ENCODE results near the gene ALDH18A1. TPM values are rescaled to one million over a fixed set of nuclear protein-coding genes. Genes with fewer than 3 reads are reported as not detected.

Gene ALDH18A1
- total RNA-seq: 10 to 100 TPM; 68.6 to 69.5 TPM

- Mint-ChIP-seq H3K27me3 (no peaks in the 10 kb centered on the region), H3K4me3 (peak within 1 kb of the TSS; percentile 91), H3K9me3 (peaks cover 7% of the 10 kb centered on the region), H3K27ac (peak within 1 kb of the TSS; percentile 80), H3K4me1 (ENCODE audit: low read depth) (peaks cover 25% of the 10 kb centered on the region), H3K36me3 (peaks cover 23% of the 10 kb centered on the region)
- DNase-seq: peak; percentile 93
- ChIA-PET CTCF (interaction anchor here (0.6 to 3.9 kb wide), 3 partner anchors 13 to 185 kb away, joined by 3 to 17 read pairs (median 7); partner anchors contain the start of gene TCTN3), POLR2A (interaction anchor here (1.0 to 2.1 kb wide), 2 partner anchors 37 to 433 kb away, joined by 3 to 8 read pairs; partner anchors contain the start of gene TCTN3)
- intact Hi-C loops (cut with micrococcal nuclease): loop anchor here (1.0 to 10.0 kb wide), 3 partner anchors 37 to 928 kb away; partner anchors contain the start of genes SORBS1, TCTN3 and TM9SF3
Observed at GRCh38 chr10:95656291-95657164, at the start of gene ALDH18A1. Gene ALDH18A1 (minus strand): TSS chr10:95656711. CDS start chr10:95653377, 3,334 bp downstream.

DNA sequence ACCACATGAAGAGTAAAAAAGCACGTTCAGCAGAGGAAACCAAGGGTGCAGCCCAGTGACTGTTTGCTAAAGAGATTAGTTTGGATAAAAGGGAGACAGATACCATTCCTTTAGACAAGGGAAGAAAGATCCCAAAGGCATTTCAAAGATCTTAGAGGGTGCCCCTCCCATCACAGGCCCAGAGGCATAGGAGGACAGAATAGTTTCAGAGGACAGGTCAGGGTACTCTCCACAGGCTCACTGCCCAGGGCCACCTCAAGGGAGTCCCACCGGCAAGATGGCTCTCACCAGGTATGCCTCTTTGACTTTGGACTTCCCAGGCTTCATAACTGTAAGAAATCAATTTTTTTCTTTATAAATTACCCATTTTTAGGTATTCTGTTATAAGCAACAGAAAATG, 41.9 kb upstream of the ALDH18A1 start:
- CTCF ChIA-PET: no interaction called here
- intact Hi-C loops (cut with micrococcal nuclease): no loop called here
- H3K36me3 Mint-ChIP-seq: no peaks in the 10 kb centered on the region

DNA sequence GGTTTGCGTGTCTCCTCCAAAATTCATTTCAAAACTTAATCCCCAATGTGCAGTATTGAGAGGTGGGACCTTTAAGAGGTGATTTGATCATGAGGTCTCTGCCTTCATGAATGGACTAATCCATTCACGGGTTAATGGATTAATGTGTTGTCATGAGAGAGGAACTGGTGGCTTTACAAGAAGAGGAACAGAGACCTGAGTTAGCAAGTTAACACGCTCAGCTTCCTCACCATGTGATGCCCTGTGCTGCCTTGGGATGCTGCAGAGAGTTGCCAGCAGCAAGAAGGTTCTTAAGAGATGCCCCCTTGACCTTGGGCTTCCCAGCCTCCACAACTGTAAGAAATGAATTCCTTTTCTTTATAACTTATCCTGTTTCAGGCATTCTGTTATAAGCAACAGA, 40.9 kb upstream of the ALDH18A1 start:
- ChIA-PET POLR2A (no interaction called here), CTCF (no interaction called here)
- Mint-ChIP-seq H3K4me3 (no peak overlapping the region), H3K9me3 (no peaks in the 10 kb centered on the region), H3K36me3 (no peaks in the 10 kb centered on the region), H3K4me1 (ENCODE audit: low read depth) (peaks cover 11% of the 10 kb centered on the region), H3K27ac (no peak overlapping the region), H3K27me3 (peaks cover 3% of the 10 kb centered on the region)
- DNase-seq: no peak
- intact Hi-C loops (cut with micrococcal nuclease): no loop called here

More for the DNA sequence above, 41.9 kb upstream of the ALDH18A1 start:
- no peak for DNase-seq
- H3K4me3 Mint-ChIP-seq: no peak overlapping the region
- H3K9me3 Mint-ChIP-seq: no peaks in the 10 kb centered on the region
- no peak overlapping the region for H3K27ac Mint-ChIP-seq
- H3K27me3 Mint-ChIP-seq: peaks cover 3% of the 10 kb centered on the region
- POLR2A ChIA-PET: no interaction called here
- peaks cover 5% of the 10 kb centered on the region for H3K4me1 Mint-ChIP-seq (ENCODE audit: low read depth)

DNA sequence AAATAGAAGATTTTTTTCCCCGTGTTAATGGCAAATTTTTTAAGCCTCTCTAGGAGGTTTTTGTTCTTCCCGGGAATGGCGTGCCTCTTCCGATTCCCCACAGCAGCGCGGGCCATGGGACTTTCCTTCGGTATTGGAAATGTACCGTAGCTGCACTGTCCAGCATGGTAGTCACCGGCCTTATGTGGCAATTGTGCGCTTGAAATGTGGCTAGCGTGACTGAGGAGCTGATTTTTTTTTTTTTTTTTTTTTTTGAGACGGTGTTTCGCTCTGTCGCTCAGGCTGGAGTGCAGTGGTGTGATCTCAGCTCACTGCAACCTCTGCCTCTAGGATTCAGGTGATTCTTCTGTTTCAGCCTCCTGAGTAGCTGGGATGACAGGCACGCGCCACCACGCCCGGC, 38.2 kb upstream of the ALDH18A1 start:
- Mint-ChIP-seq H3K36me3 (peaks cover 11% of the 10 kb centered on the region), H3K4me1 (ENCODE audit: low read depth) (peaks cover 31% of the 10 kb centered on the region), H3K9me3 (no peaks in the 10 kb centered on the region), H3K27ac (no peak overlapping the region), H3K4me3 (peak overlapping the region; percentile 96), H3K27me3 (peaks cover 2% of the 10 kb centered on the region)
- intact Hi-C loops (cut with micrococcal nuclease): loop anchor here (1.0 to 2.0 kb wide), 6 partner anchors 138 to 646 kb away; partner anchors contain the start of gene CC2D2B
- ChIA-PET POLR2A (interaction anchor here (1.9 kb wide), 1 partner anchor 170 kb away, joined by 13 read pairs; no protein-coding TSS in a partner anchor), CTCF (interaction anchor here (0.6 to 5.5 kb wide), 16 partner anchors 10 to 593 kb away, joined by 3 to 298 read pairs (median 5); partner anchors contain the start of genes CC2D2B and CCNJ)
- DNase-seq: no peak

DNA sequence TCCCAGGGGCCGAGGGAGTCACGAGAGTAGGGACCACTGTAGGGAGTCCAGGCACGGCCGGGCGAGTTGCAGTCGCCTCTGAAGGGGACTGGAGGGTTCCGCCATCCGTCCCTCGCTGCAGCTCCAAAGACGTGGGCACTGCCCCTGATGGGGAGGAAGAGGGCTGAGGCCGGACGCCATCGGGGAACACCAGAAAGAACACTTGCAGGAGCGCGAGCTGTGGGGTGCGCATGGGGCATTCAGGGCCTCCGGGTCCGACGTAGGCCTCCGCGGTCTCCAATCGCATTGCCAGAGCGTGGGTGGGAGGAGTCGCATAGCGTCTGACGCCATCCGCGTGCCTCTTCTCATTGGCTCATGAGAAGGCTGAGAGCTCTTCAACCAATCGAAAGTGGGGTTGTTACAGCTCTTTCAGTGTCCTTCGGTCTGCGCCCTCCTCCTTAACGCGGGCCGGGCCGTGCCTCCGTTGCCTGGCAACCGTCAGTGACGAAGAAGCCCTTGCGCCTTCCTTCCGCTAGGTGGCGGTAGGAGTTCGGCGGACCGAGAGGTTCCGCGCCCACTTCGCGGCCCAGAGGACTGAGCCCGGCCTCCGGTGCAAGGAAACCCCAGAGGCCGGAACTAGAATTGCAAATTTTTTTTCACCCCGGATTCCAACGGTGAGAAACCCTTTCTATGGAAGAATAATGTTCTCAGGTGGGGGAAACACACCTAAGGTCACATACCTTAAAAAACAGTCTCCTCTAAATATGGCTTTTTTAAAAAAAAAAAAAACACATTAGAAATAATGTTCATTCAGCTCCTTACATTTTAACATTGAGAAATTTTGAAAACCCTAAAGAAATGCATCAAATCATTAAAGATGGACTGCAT, 37.4 kb upstream of the ALDH18A1 start, which contains the start of gene TCTN3:
Gene TCTN3 (minus strand): TSS at position 260 of the 867 bp plus-strand sequence. CDS start 28 bp downstream, at position 232.
- CTCF ChIA-PET: interaction anchor here (0.5 to 5.5 kb wide), 60 partner anchors 8 to 1805 kb away, joined by 3 to 298 read pairs (median 4); partner anchors contain the start of genes ALDH18A1, CC2D2B, CCNJ and ENTPD1
- H3K9me3 Mint-ChIP-seq: no peaks in the 10 kb centered on the region
- peak within 1 kb of the TSS; percentile 71 for H3K27ac Mint-ChIP-seq
- peak; percentile 97 for DNase-seq
- H3K4me3 Mint-ChIP-seq: peak within 1 kb of the TSS; percentile 96
- peaks cover 35% of the 10 kb centered on the region for H3K4me1 Mint-ChIP-seq (ENCODE audit: low read depth)
- peaks cover 14% of the 10 kb centered on the region for H3K36me3 Mint-ChIP-seq
- intact Hi-C loops (cut with micrococcal nuclease): loop anchor here (1.0 to 2.0 kb wide), 8 partner anchors 38 to 646 kb away; partner anchors contain the start of genes ALDH18A1, CC2D2B and CCNJ
- H3K27me3 Mint-ChIP-seq: no peaks in the 10 kb centered on the region
- POLR2A ChIA-PET: interaction anchor here (1.2 to 1.9 kb wide), 7 partner anchors 38 to 396 kb away, joined by 3 to 13 read pairs (median 6); partner anchors contain the start of gene ALDH18A1

- Mint-ChIP-seq H3K4me1 (ENCODE audit: low read depth) (peaks cover 35% of the 10 kb centered on the region), H3K27me3 (no peaks in the 10 kb centered on the region), H3K36me3 (peaks cover 20% of the 10 kb centered on the region), H3K4me3 (peak overlapping the region; percentile 96), H3K27ac (peak overlapping the region; percentile 71), H3K9me3 (no peaks in the 10 kb centered on the region)
- intact Hi-C loops (cut with micrococcal nuclease): loop anchor here (1.0 kb wide), 2 partner anchors 37 to 350 kb away; partner anchors contain the start of genes ALDH18A1 and CCNJ
- ChIA-PET POLR2A (interaction anchor here (1.2 to 1.9 kb wide), 7 partner anchors 37 to 397 kb away, joined by 3 to 13 read pairs (median 6); partner anchors contain the start of gene ALDH18A1), CTCF (interaction anchor here (0.5 to 5.5 kb wide), 59 partner anchors 9 to 1804 kb away, joined by 3 to 298 read pairs (median 4); partner anchors contain the start of genes ALDH18A1, CC2D2B, CCNJ and ENTPD1)
- DNase-seq: no peak
Observed at GRCh38 chr10:95693071-95693667, 36.7 kb upstream of the ALDH18A1 start.

- Mint-ChIP-seq H3K4me3 (no peak overlapping the region), H3K27me3 (no peaks in the 10 kb centered on the region), H3K4me1 (ENCODE audit: low read depth) (peaks cover 35% of the 10 kb centered on the region), H3K9me3 (no peaks in the 10 kb centered on the region), H3K27ac (no peak overlapping the region), H3K36me3 (peaks cover 25% of the 10 kb centered on the region)
- intact Hi-C loops (cut with micrococcal nuclease): no loop called here
- POLR2A ChIA-PET: interaction anchor here (0.6 kb wide), 1 partner anchor 11 kb away, joined by 3 read pairs; no protein-coding TSS in a partner anchor
- no peak for DNase-seq
- CTCF ChIA-PET: interaction anchor here (5.5 kb wide), 1 partner anchor 174 kb away, joined by 99 read pairs; no protein-coding TSS in a partner anchor
Observed at GRCh38 chr10:95691281-95691680, 34.8 kb upstream of the ALDH18A1 start.

DNA sequence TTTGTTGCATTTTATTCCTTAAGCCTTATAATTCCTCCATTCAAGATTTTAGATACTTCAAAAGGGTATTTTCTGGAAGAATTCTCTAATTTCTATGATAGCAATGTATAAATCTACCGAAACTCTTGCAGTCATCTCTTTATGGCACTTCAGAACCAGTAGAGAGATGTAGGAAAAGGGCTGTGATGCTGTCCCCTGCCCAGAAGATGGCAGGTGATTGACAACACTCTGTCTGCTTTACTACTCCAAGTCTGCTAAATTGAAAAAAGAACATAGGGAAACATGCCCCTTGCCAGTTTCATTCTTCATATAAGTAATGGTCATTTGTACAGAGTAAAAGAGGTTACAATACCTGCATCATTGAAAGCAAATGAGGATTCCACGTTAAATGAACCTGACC, 32.1 kb upstream of the ALDH18A1 start:
- H3K9me3 Mint-ChIP-seq: no peaks in the 10 kb centered on the region
- H3K4me3 Mint-ChIP-seq: no peak overlapping the region
- CTCF ChIA-PET: interaction anchor here (1.2 to 2.3 kb wide), 2 partner anchors 153 to 176 kb away, joined by 7 to 11 read pairs; no protein-coding TSS in a partner anchor
- H3K27ac Mint-ChIP-seq: no peak overlapping the region
- peaks cover 42% of the 10 kb centered on the region for H3K36me3 Mint-ChIP-seq
- POLR2A ChIA-PET: no interaction called here
- intact Hi-C loops (cut with micrococcal nuclease): no loop called here
- DNase-seq: no peak
- peaks cover 31% of the 10 kb centered on the region for H3K4me1 Mint-ChIP-seq (ENCODE audit: low read depth)
- no peaks in the 10 kb centered on the region for H3K27me3 Mint-ChIP-seq

GRCh38 chr10:95683966-95684365, 27.5 kb upstream of the ALDH18A1 start:
- no peak for DNase-seq
- Mint-ChIP-seq H3K4me1 (ENCODE audit: low read depth) (peaks cover under 1% of the 10 kb centered on the region), H3K9me3 (no peaks in the 10 kb centered on the region), H3K4me3 (no peak overlapping the region), H3K27ac (no peak overlapping the region), H3K36me3 (peaks cover 49% of the 10 kb centered on the region), H3K27me3 (no peaks in the 10 kb centered on the region)
- CTCF ChIA-PET: interaction anchor here (0.6 to 0.9 kb wide), 2 partner anchors 10 to 142 kb away, joined by 3 to 4 read pairs; partner anchors contain the start of gene TCTN3
- intact Hi-C loops (cut with micrococcal nuclease): no loop called here
- POLR2A ChIA-PET: no interaction called here

DNA sequence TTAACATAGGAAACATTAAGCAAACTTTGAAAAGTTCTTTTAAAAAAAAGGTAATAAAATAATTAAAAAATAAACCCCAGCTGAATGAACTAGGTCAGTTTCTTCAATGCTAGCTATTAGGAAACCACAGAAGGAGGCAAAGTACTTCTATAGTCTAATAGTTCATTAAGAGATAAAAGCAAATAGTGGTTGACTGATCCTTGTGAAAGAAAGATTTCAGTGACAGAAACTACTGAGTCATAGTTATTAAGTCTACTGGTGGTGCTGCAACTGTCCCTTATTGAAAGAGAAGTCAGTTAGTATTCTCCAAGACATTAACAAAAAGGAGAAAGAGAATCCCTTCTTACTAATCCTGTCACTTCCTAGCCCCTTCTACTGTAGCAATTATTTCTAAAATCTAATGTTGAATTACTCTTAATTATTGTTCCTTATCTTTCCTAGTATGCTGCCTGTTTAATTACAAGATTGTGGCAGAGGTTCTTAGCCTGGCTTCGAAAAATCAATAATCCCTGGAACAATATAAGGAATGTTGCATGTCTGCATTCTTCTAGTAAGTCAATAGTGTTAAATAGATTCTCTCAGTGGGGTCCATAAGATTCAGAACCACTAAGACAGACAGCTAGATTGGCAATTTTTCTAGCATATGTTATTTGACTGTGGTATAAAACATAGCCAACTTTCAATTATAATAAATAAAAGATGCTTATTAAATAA, 19.0 kb upstream of the ALDH18A1 start:
- Mint-ChIP-seq H3K27me3 (no peaks in the 10 kb centered on the region), H3K9me3 (no peaks in the 10 kb centered on the region), H3K27ac (no peak overlapping the region), H3K4me3 (no peak overlapping the region), H3K4me1 (ENCODE audit: low read depth) (no peaks in the 10 kb centered on the region), H3K36me3 (peaks cover 23% of the 10 kb centered on the region)
- no peak for DNase-seq
- ChIA-PET CTCF (no interaction called here), POLR2A (no interaction called here)
- intact Hi-C loops (cut with micrococcal nuclease): no loop called here

Measured in activated CD4-positive, alpha-beta memory T cell treated with anti-CD3 and anti-CD28 coated beads for 36 hours (primary cell).